HepG2 (cell line): ENCODE measurements around the gene RAET1E. TPM values are rescaled to one million over a fixed set of nuclear protein-coding genes. Genes with fewer than 3 reads are reported as not detected.

Experiments used
- ATAC-seq: fragments of 200-7000 bp; cut with Tn5 transposase; 3 replicates; pipeline ENCODE4 v1.9.1; 2020; ENCODE audit warnings: mild to moderate bottlenecking, moderate library complexity
- BruUV-seq: library from RNA; stranded (reverse); fragments of 400-500 nt; replicated peaks from 2 replicates; lab custom pipeline; 2021; lab: Mats Ljungman, UMichigan
- CTCF ChIA-PET: fragments of 300-600 bp; formaldehyde crosslinking; extraction: SDS; loops from one replicate; lab custom pipeline; 2021; ENCODE audit warnings: low total read pairs, inconsistent platforms, low intra/inter-chr PET ratio; lab: Yijun Ruan, JAX
- POLR2A ChIA-PET: fragments of 350-600 bp; sonication (Branson Sonifier 250); formaldehyde crosslinking; loops from one replicate; lab custom pipeline; 2020; ENCODE audit warnings: antibody characterized with exemption, inconsistent platforms; lab: Yijun Ruan, JAX
- DNase-seq: peaks from one replicate; pipeline ENCODE4 v3.0.0-alpha.2; 2015; ENCODE audit warnings: low spot score
- FAIRE-seq: peaks from 3 replicates; lab custom pipeline; 2011; peaks lifted over from hg19 to GRCh38; lab: Jason Lieb, UNC
- H2AFZ ChIP-seq: one replicate; pipeline ENCODE4 v1.6.1; 2011; ENCODE audit warnings: low read length, inconsistent platforms
- H3K27ac ChIP-seq: fragments of 300-600 bp; 3 replicates; pipeline ENCODE4 v1.8.0; 2011; ENCODE audit warnings: mixed run types, mild to moderate bottlenecking, mixed read lengths, low read length, inconsistent platforms; ENCODE audit not compliant: insufficient read depth; ENCODE audit errors: extremely low read length
- H3K27me3 ChIP-seq, 2 experiments: fragments of 200-600 bp in 1 of 2; 2 replicates in 1 of 2; 3 replicates in 1 of 2; pipeline versions ENCODE4 v1.6.0 to v1.8.0; 2011; ENCODE audit warnings: low read length in 2 of 2, mild to moderate bottlenecking in 2 of 2, moderate library complexity in 2 of 2, inconsistent platforms in 1 of 2; ENCODE audit not compliant: insufficient read depth in 2 of 2, control insufficient read depth in 1 of 2
- H3K36me3 ChIP-seq, 2 experiments: fragments of 200-600 bp in 1 of 2; replicated peaks in 1 of 2; 2 replicates in 1 of 2; 3 replicates in 1 of 2; pipeline versions ENCODE4 v1.5.1 to v1.8.0; 2011; ENCODE audit warnings: low read length in 2 of 2, inconsistent platforms in 1 of 2; ENCODE audit not compliant: insufficient read depth in 2 of 2, control insufficient read depth in 1 of 2
- H3K4me1 ChIP-seq: 2 replicates; pipeline ENCODE4 v1.5.1; 2012; ENCODE audit warnings: low read length, inconsistent platforms; ENCODE audit not compliant: insufficient read depth
- H3K4me2 ChIP-seq: 2 replicates; pipeline ENCODE4 v1.6.0; 2011; ENCODE audit warnings: low read depth, low read length, inconsistent platforms
- H3K4me3 ChIP-seq, 3 experiments: fragments of 200-600 bp in 1 of 3; sonication (generic), shearing (Covaris generic) in 1 of 3; replicated peaks in 1 of 3; 2 replicates each; pipeline ENCODE4 v1.5.1; 2011 to 2016; ENCODE audit warnings: low read length in 3 of 3, inconsistent platforms in 2 of 3, low read depth in 2 of 3, mild to moderate bottlenecking in 2 of 3, control low read depth in 1 of 3, mixed read lengths in 1 of 3; ENCODE audit not compliant: insufficient read depth in 1 of 3
- H3K79me2 ChIP-seq: one replicate; pipeline ENCODE4 v1.6.1; 2011; ENCODE audit warnings: low read length, inconsistent platforms; ENCODE audit not compliant: insufficient read depth
- H3K9ac ChIP-seq: 2 replicates; pipeline ENCODE4 v1.6.0; 2011; ENCODE audit warnings: mild to moderate bottlenecking, low read depth, low read length, inconsistent platforms; ENCODE audit not compliant: insufficient read depth
- H3K9me3 ChIP-seq: 2 replicates; pipeline ENCODE4 v1.5.1; 2012; ENCODE audit warnings: mild to moderate bottlenecking, low read length
- H4K20me1 ChIP-seq: 2 replicates; pipeline ENCODE4 v1.6.0; 2011; ENCODE audit warnings: inconsistent platforms, mild to moderate bottlenecking, low read length, moderate library complexity; ENCODE audit not compliant: insufficient read depth
- KLF16 ChIP-seq, 2 experiments: sonication (generic) in 1 of 2; formaldehyde crosslinking in 1 of 2; IDR thresholded peaks; 2 replicates each; pipeline versions ENCODE4 v1.6.1 to v1.8.0; 2016 to 2023; ENCODE audit warnings: missing genetic modification reagents in 2 of 2, missing compliant biosample characterization in 1 of 2
- MIER2 ChIP-seq: IDR thresholded peaks from 2 replicates; pipeline ENCODE4 v1.6.1; 2016; ENCODE audit warnings: missing biosample characterization, missing genetic modification reagents
- MLLT10 ChIP-seq: sonication (generic); formaldehyde crosslinking; IDR thresholded peaks from 2 replicates; pipeline ENCODE4 v1.4.0; 2020; ENCODE audit warnings: missing genetic modification reagents
- PCBP1 ChIP-seq: fragments of 200-400 bp; formaldehyde crosslinking; IDR thresholded peaks from 2 replicates; pipeline ENCODE4 v1.6.1; 2017; ENCODE audit warnings: mild to moderate bottlenecking, low read depth, low read length, borderline replicate concordance
- RFX3 ChIP-seq: IDR thresholded peaks from 2 replicates; pipeline ENCODE4 v1.6.1; 2016; ENCODE audit warnings: missing biosample characterization, missing genetic modification reagents
- SIX1 ChIP-seq: sonication (generic); formaldehyde crosslinking; IDR thresholded peaks from 2 replicates; pipeline ENCODE4 v1.4.0; 2020; ENCODE audit warnings: missing genetic modification reagents, borderline replicate concordance
- STAG1 ChIP-seq: sonication (generic); formaldehyde crosslinking; IDR thresholded peaks from 2 replicates; pipeline ENCODE4 v1.4.0; 2020; ENCODE audit warnings: missing genetic modification reagents
- TCF12 ChIP-seq, 2 experiments: fragments of 450-650 bp in 1 of 2; sonication (generic) in 1 of 2; formaldehyde crosslinking in 1 of 2; IDR thresholded peaks; 2 replicates each; pipeline versions ENCODE4 v1.6.1 to v1.8.0; 2017 to 2022; ENCODE audit warnings: antibody characterized with exemption in 1 of 2, mild to moderate bottlenecking in 1 of 2, missing genetic modification reagents in 1 of 2, moderate library complexity in 1 of 2
- ZNF260 ChIP-seq: sonication (generic); formaldehyde crosslinking; IDR thresholded peaks from 2 replicates; pipeline ENCODE4 v1.4.0; 2020; ENCODE audit warnings: missing genetic modification reagents, low read depth, mild to moderate bottlenecking, borderline replicate concordance
- ZNF264 ChIP-seq: sonication (generic); formaldehyde crosslinking; IDR thresholded peaks from 2 replicates; pipeline ENCODE4 v1.4.0; 2020; ENCODE audit warnings: missing genetic modification reagents
- ZNF441 ChIP-seq: sonication (generic); formaldehyde crosslinking; IDR thresholded peaks from 2 replicates; pipeline ENCODE4 v1.7.0; 2021; ENCODE audit warnings: missing genetic modification reagents, borderline replicate concordance
- ZNF883 ChIP-seq: sonication (generic); formaldehyde crosslinking; IDR thresholded peaks from 2 replicates; pipeline ENCODE4 v1.5.1; 2020; ENCODE audit warnings: mild to moderate bottlenecking, missing genetic modification reagents; ENCODE audit errors: not compliant biosample characterization
- WGBS: methylation state at CpG from one replicate; pipeline ENCODE4 v1.1.6; 2017; ENCODE audit warnings: low lambda C conversion rate; 5-methylcytosine and 5-hydroxymethylcytosine counted together
- in situ Hi-C: cut with HindIII; loops from 2 replicates; pipeline ENCODE4 v1.10.0; 2017; ENCODE audit warnings: low pct_unique_long_range_greater_than_20kb; ENCODE audit not compliant: extremely low pct_ligation_motif_present
- intact Hi-C: fragments of 100-400 bp; cut with micrococcal nuclease; formaldehyde crosslinking; loops from one replicate; pipeline ENCODE4 v1.10.0; 2022; ENCODE audit not compliant: unreplicated experiment
- polyA plus RNA-seq, 8 experiments: library from polyadenylated mRNA; depleted of rRNA in 3 of 8; stranded (reverse) in 7 of 8; unstranded in 1 of 8; fragments of >200 nt; fragmentation: Illumina TruSeq in 4 of 8; extraction: Trizol in 4 of 8; gene quantifications; 2 replicates each; pipeline versions ENCODE4 v1.2.1 to v1.2.3, GENCODE V29; 2011 to 2016; ENCODE audit warnings: low read depth in 4 of 8, missing spikeins in 1 of 8, mixed read lengths in 1 of 8; ENCODE audit not compliant: insufficient read depth in 1 of 8
- total RNA-seq, 5 experiments: library from RNA; depleted of rRNA; stranded (reverse); fragments of >200 nt; fragmentation: Illumina TruSeq; extraction: Trizol; gene quantifications; 2 replicates each; pipeline ENCODE4 v1.2.3, GENCODE V29; 2016; ENCODE audit warnings: low read depth in 1 of 5
- TF ChIP-seq, protein P1 (sequence below), 2 experiments: fragments of 450-650 bp in 1 of 2; sonication (generic) in 1 of 2; formaldehyde crosslinking in 1 of 2; IDR thresholded peaks; 2 replicates each; pipeline versions ENCODE4 v1.6.1 to v1.8.0; 2016 to 2022; ENCODE audit warnings: antibody characterized with exemption in 1 of 2, mild to moderate bottlenecking in 1 of 2, missing genetic modification reagents in 1 of 2
- TF ChIP-seq, protein P2 (sequence below): sonication (generic); formaldehyde crosslinking; IDR thresholded peaks from 2 replicates; pipeline ENCODE4 v1.8.0; 2022; ENCODE audit warnings: mild to moderate bottlenecking, missing genetic modification reagents

RAET1E gene
- total and polyA plus RNA-seq, 2 of the 13 experiments (the other 11 are each of a cell fraction or from before 2014, with no cell fraction given) = not detected

DNA sequence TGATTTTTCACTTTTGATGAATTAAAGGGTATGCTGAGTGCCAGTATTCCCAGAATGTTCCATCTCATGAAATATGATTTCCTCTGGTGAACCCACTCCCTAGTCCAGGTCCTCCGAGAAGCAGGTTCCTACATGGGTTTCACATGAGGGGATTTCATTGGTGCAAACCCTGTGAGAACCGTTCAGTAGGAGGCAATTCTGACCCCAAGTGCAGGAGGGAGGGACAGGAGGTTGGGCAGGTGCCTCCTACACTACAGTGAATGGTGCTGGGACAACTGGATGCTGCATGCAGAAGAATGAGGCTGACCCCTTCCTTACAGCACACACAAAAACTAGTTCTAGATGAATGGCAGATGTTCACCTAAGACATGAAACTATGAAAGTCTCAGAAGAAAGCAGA is 38.8 kb upstream of the RAET1E start:
- CTCF ChIA-PET = no interaction called here
- Histone ChIP-seq H3K9ac (no peak overlapping the region), H3K27ac (no peak overlapping the region), H4K20me1 (no peaks in the 10 kb centered on the region; the same call in 1 of the 2 replicates), H3K4me2 (no peak overlapping the region), H3K4me3 (no peak overlapping the region), H3K79me2 (no peaks in the 10 kb centered on the region), H3K9me3 (no peaks in the 10 kb centered on the region), H2AFZ (no peak overlapping the region), H3K27me3 (peaks cover 17 to 70% of the 10 kb centered on the region in 2 experiments), H3K36me3 (no peaks in the 10 kb centered on the region), H3K4me1 (peaks cover 12% of the 10 kb centered on the region)
- intact Hi-C loops = loop anchor here (10.0 kb wide), 1 partner anchor 878 kb away; no protein-coding TSS in a partner anchor
- in situ Hi-C loops = loop anchor here (5.0 to 10.0 kb wide), 2 partner anchors 71 to 878 kb away; no protein-coding TSS in a partner anchor
- ATAC-seq (no peak), FAIRE-seq (no peak), DNase-seq (no peak)
- POLR2A ChIA-PET = no interaction called here
- WGBS = 0% methylated on average over 2 of the region's 2 CpGs
- no TSS peak for BruUV-seq
- TF ChIP-seq TCF12 (IDR thresholded peaks at IDR 0.05) (no peak), TCF12 (CRISPR knock-in tag; IDR thresholded peaks at IDR 0.05) (no peak), ZNF883 (CRISPR knock-in tag) (no peak), PCBP1 (no peak), STAG1 (CRISPR knock-in tag) (no peak), ZNF441 (CRISPR knock-in tag) (no peak), MIER2 (no peak), MLLT10 (CRISPR knock-in tag) (no peak), RFX3 (CRISPR knock-in tag) (no peak), SIX1 (CRISPR knock-in tag) (no peak), ZNF260 (CRISPR knock-in tag) (no peak), ZNF264 (CRISPR knock-in tag) (no peak), KLF16 (CRISPR knock-in tag; IDR thresholded peaks at IDR 0.05) (no peak)
- TF ChIP-seq, protein P1, sequence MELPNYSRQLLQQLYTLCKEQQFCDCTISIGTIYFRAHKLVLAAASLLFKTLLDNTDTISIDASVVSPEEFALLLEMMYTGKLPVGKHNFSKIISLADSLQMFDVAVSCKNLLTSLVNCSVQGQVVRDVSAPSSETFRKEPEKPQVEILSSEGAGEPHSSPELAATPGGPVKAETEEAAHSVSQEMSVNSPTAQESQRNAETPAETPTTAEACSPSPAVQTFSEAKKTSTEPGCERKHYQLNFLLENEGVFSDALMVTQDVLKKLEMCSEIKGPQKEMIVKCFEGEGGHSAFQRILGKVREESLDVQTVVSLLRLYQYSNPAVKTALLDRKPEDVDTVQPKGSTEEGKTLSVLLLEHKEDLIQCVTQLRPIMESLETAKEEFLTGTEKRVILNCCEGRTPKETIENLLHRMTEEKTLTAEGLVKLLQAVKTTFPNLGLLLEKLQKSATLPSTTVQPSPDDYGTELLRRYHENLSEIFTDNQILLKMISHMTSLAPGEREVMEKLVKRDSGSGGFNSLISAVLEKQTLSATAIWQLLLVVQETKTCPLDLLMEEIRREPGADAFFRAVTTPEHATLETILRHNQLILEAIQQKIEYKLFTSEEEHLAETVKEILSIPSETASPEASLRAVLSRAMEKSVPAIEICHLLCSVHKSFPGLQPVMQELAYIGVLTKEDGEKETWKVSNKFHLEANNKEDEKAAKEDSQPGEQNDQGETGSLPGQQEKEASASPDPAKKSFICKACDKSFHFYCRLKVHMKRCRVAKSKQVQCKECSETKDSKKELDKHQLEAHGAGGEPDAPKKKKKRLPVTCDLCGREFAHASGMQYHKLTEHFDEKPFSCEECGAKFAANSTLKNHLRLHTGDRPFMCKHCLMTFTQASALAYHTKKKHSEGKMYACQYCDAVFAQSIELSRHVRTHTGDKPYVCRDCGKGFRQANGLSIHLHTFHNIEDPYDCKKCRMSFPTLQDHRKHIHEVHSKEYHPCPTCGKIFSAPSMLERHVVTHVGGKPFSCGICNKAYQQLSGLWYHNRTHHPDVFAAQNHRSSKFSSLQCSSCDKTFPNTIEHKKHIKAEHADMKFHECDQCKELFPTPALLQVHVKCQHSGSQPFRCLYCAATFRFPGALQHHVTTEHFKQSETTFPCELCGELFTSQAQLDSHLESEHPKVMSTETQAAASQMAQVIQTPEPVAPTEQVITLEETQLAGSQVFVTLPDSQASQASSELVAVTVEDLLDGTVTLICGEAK (IDR thresholded peaks at IDR 0.05) = no peak
- TF ChIP-seq, protein P1 (CRISPR knock-in tag; IDR thresholded peaks at IDR 0.05) = no peak
- TF ChIP-seq, protein P2, sequence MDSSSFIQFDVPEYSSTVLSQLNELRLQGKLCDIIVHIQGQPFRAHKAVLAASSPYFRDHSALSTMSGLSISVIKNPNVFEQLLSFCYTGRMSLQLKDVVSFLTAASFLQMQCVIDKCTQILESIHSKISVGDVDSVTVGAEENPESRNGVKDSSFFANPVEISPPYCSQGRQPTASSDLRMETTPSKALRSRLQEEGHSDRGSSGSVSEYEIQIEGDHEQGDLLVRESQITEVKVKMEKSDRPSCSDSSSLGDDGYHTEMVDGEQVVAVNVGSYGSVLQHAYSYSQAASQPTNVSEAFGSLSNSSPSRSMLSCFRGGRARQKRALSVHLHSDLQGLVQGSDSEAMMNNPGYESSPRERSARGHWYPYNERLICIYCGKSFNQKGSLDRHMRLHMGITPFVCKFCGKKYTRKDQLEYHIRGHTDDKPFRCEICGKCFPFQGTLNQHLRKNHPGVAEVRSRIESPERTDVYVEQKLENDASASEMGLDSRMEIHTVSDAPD = no peak
